Small intestine (tissue), 7 donors: ENCODE data around the gene ZNF219. TPM values are rescaled to one million over a fixed set of nuclear protein-coding genes. Genes with fewer than 3 reads are reported as not detected.
"Not testable (repeated sequence)": the region's sequence is repeated elsewhere in the genome, so short reads cannot be mapped to it uniquely, and the experiment has no call there.

Experiments
- DNase-seq, 2 donors: peaks; one replicate each; pipeline versions ENCODE4 v3.0.0 to v3.0.0-alpha.2; 2013
- FAIRE-seq: peaks from 2 replicates; lab custom pipeline; 2012; peaks lifted over from hg19 to GRCh38; lab: Jason Lieb, UNC
- H3K27ac ChIP-seq, 3 donors: one replicate each; pipeline ENCODE4 v1.5.1; 2013; ENCODE audit warnings: low read length in 2 of 3, mild to moderate bottlenecking in 2 of 3, control low read depth in 1 of 3, inconsistent platforms in 1 of 3, low read depth in 1 of 3, moderate library complexity in 1 of 3
- H3K27me3 ChIP-seq, 3 donors: one replicate each; pipeline ENCODE4 v1.6.1; 2013; ENCODE audit warnings: low read length in 3 of 3, inconsistent platforms in 1 of 3; ENCODE audit not compliant: control insufficient read depth in 3 of 3, insufficient read depth in 3 of 3
- H3K36me3 ChIP-seq, 3 donors: one replicate each; pipeline ENCODE4 v1.6.1; 2013; ENCODE audit warnings: low read length in 3 of 3, inconsistent platforms in 1 of 3, low read depth in 1 of 3, mild to moderate bottlenecking in 1 of 3, moderate library complexity in 1 of 3; ENCODE audit not compliant: control insufficient read depth in 3 of 3, insufficient read depth in 2 of 3
- H3K4me1 ChIP-seq, 3 donors: one replicate each; pipeline ENCODE4 v1.6.1; 2013; ENCODE audit warnings: low read length in 2 of 3, inconsistent platforms in 1 of 3, low read depth in 1 of 3, mild to moderate bottlenecking in 1 of 3, moderate library complexity in 1 of 3; ENCODE audit not compliant: control insufficient read depth in 3 of 3, insufficient read depth in 2 of 3
- H3K4me3 ChIP-seq, 3 donors: one replicate each; pipeline ENCODE4 v1.5.1; 2013; ENCODE audit warnings: low read length in 3 of 3, control low read depth in 1 of 3, inconsistent platforms in 1 of 3, low read depth in 1 of 3, mild to moderate bottlenecking in 1 of 3, moderate library complexity in 1 of 3
- H3K9me3 ChIP-seq, 2 donors: one replicate each; pipeline ENCODE4 v1.6.1; 2013; ENCODE audit warnings: low read depth in 1 of 2, low read length in 1 of 2; ENCODE audit not compliant: control insufficient read depth in 2 of 2, insufficient read depth in 1 of 2
- WGBS, 3 donors: extraction: QIAGEN DNeasy Blood & Tissue Kit; methylation state at CpG; one replicate each; pipeline ENCODE4 v1.1.7; 2013; 5-methylcytosine and 5-hydroxymethylcytosine counted together
- polyA plus RNA-seq, 4 donors: library from polyadenylated mRNA; stranded (reverse) in 3 of 4; unstranded in 1 of 4; fragments of 200-250 nt in 3 of 4; fragments of 120-200 nt in 1 of 4; gene quantifications; one replicate each; pipeline versions ENCODE4 v1.2.1 to v1.2.3, GENCODE V29; 2013
- donor health status: healthy with polysubstance abuse.
- donor health status: control.
- donor health status: control.
- donor health status: Bipolar disorder and iron deficiency.
- donor health status: healthy.

The ZNF219 gene
- polyA plus RNA-seq, 4 donors = 42.4 to 69.8 (median 59.6) TPM

GRCh38 chr14:21043387-21043973 lies 55.0 kb downstream of the ZNF219 start:
- Histone ChIP-seq H3K27me3 (no peaks in the 10 kb centered on the region), H3K27ac (no peak overlapping the region), H3K4me3 (no peak overlapping the region), H3K36me3 (no peaks in the 10 kb centered on the region), H3K9me3 (no peaks in the 10 kb centered on the region), H3K4me1 (peaks cover 0 to 23% (median 5%) of the 10 kb centered on the region in 3 donors)
- no peak for DNase-seq
- no peak for FAIRE-seq
- 29 to 60% (median 44%) methylated on average over 2 of the region's 2 CpGs for WGBS, 3 donors

GRCh38 chr14:21042918-21043317 lies 55.5 kb downstream of the ZNF219 start:
- WGBS, 3 donors = 62 to 67% (median 65%) methylated on average over 8 of the region's 8 CpGs
- FAIRE-seq (no peak), DNase-seq (no peak)
- H3K27me3 ChIP-seq = no peaks in the 10 kb centered on the region
- no peak overlapping the region for H3K4me3 ChIP-seq
- H3K4me1 ChIP-seq = peaks cover 0 to 29% (median 5%) of the 10 kb centered on the region in 3 donors
- no peaks in the 10 kb centered on the region for H3K9me3 ChIP-seq
- H3K27ac ChIP-seq = no peak overlapping the region
- no peaks in the 10 kb centered on the region for H3K36me3 ChIP-seq

DNA sequence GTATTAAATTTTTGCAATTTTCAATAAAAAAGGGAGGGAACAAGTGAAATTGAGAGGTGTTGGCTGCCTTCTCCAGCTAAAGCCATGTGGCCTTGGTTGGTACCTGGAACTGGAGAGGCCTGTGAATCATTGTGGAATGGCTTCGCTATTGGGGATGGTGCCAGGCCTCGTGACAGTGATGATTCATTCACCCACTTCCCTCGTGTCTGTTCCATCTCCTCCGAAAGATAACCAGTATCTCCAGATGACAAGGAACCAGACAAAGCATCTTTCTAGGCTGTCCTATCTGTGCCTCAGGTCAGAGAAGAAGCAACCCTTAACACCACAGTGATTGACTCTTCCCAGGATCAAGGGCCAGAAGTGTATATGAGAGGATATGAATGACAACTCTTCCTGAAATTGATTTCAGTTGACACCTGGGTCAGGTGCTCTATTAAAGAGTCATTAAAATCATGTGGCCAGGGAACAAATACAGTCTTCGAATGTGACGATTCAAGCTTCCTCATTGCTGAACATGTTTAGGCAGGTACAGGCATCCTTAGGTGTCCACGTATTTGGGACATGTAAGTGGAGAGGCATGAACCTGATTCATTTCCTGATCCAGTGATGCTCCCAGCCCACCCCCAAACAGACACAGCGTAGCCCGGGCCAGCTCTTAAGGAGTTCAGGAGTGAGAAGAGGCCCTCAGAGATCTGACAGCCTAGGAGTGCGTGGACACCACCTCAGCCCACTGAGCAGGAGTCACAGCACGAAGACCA lies 56.6 kb downstream of the ZNF219 start, which contains the start of gene RNASE7:
RNASE7 (plus strand) TSS at position 687 of the 758 bp plus-strand sequence. CDS start 631 bp downstream, outside the sequence.
- Histone ChIP-seq H3K36me3 (no peaks in the 10 kb centered on the region), H3K27me3 (no peaks in the 10 kb centered on the region), H3K9me3 (no peaks in the 10 kb centered on the region), H3K4me1 (peaks cover 0 to 33% (median 5%) of the 10 kb centered on the region in 3 donors), H3K4me3 (no peak within 1 kb of the TSS), H3K27ac (no peak within 1 kb of the TSS)
- 68 to 79% (median 78%) methylated on average over 11 of the region's 11 CpGs for WGBS, 3 donors
- FAIRE-seq (no peak), DNase-seq (no peak)

- H3K4me3 ChIP-seq, H3K27ac ChIP-seq, H3K9me3 ChIP-seq, H3K36me3 ChIP-seq, H3K27me3 ChIP-seq, DNase-seq, FAIRE-seq: not testable (repeated sequence)
- H3K4me1 ChIP-seq = peaks cover 0 to 37% (median 5%) of the 10 kb centered on the region in 3 donors
- WGBS, 3 donors = 73 to 83% (median 76%) methylated on average over 3 of the region's 3 CpGs
Measured at GRCh38 chr14:21040941-21041340, 57.5 kb downstream of the ZNF219 start.

DNA sequence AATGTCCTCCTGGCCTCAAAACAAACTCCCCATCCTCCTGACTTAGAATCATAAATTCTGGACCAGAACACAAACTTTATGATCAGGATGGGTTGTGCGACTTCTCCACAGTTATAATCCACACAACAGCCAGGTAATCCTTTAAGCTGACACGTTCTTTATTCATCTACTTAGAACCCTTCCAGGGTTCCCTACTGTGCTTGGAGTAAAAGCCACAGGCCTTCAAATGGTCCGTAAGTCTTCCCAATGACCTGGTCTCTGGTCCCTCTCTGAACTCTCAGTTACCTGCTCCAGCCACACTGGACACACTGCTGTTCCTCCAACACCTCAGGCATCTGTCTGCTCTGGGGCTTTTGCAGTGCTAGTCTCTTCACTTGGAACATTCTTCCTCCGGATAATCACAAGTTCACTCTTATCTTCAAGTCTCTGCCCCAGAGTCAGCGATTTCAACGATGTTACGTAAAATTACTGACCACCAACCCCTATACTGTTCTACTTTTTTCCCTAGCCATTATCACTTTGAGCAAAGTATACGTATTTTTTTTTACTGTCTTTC lies 58.0 kb downstream of the ZNF219 start:
- 75 to 80% (median 77%) methylated on average over 8 of the region's 8 CpGs for WGBS, 3 donors
- DNase-seq (no peak), FAIRE-seq (no peak)
- H3K4me3 ChIP-seq = no peak overlapping the region
- no peaks in the 10 kb centered on the region for H3K9me3 ChIP-seq
- H3K27me3 ChIP-seq = no peaks in the 10 kb centered on the region
- no peak overlapping the region for H3K27ac ChIP-seq
- peaks cover 0 to 37% (median 5%) of the 10 kb centered on the region in 3 donors for H3K4me1 ChIP-seq
- no peaks in the 10 kb centered on the region for H3K36me3 ChIP-seq

Other genes with a start within 250 kb of the ZNF219 start
- under 1 TPM in 2 of 4 donors, not detected in 2; 0.09 to 0.12 TPM for gene RNASE3, start 207.3 kb downstream of the ZNF219 start, polyA plus RNA-seq
- gene RNASE2, start 143.2 kb downstream of the ZNF219 start, polyA plus RNA-seq = 1 to 10 TPM in 1 of 4 donors, under 1 TPM in 1, not detected in 2; 0.92 to 3.4 TPM
- 100 to 1,000 TPM in 1 of 4 donors, 10 to 100 TPM in 3; 68.5 to 119 (median 77.5) TPM for gene METTL17, start 108.7 kb downstream of the ZNF219 start, polyA plus RNA-seq
- gene SLC39A2, start 99.4 kb downstream of the ZNF219 start, polyA plus RNA-seq = under 1 TPM in 3 of 4 donors, not detected in 1; 0.04 to 0.67 (median 0.16) TPM
- 100 to 1,000 TPM in 1 of 4 donors, 10 to 100 TPM in 3; 44.5 to 129 (median 71.4) TPM for gene NDRG2, start 73.6 kb downstream of the ZNF219 start, polyA plus RNA-seq
- gene TPPP2, start 68.4 kb downstream of the ZNF219 start, polyA plus RNA-seq = under 1 TPM in 2 of 4 donors, not detected in 2; 0.10 to 0.34 TPM
- under 1 TPM in 1 of 4 donors, not detected in 3; 0.04 TPM for gene RNASE13, start 63.8 kb downstream of the ZNF219 start, polyA plus RNA-seq
- gene RNASE7, start 56.3 kb downstream of the ZNF219 start, polyA plus RNA-seq = under 1 TPM in 1 of 4 donors, not detected in 3; 0.04 TPM
- not detected for gene RNASE8, start 40.8 kb downstream of the ZNF219 start, polyA plus RNA-seq
- 10 to 100 TPM in 2 of 4 donors, 1 to 10 TPM in 2; 2.2 to 26.1 (median 7.2) TPM for gene ARHGEF40, start 28.4 kb downstream of the ZNF219 start, polyA plus RNA-seq
- 100 to 1,000 TPM in 2 of 4 donors, 10 to 100 TPM in 2; 57.9 to 245 (median 101) TPM for gene TMEM253, start 2.4 kb upstream of the ZNF219 start, polyA plus RNA-seq
- not detected for gene OR5AU1, start 57.4 kb upstream of the ZNF219 start, polyA plus RNA-seq
- 100 to 1,000 TPM; 325 to 716 (median 510) TPM for gene HNRNPC, start 170.8 kb upstream of the ZNF219 start, polyA plus RNA-seq
- under 1 TPM in 2 of 4 donors, not detected in 2; 0.44 to 0.73 TPM for gene RPGRIP1, start 181.4 kb upstream of the ZNF219 start, polyA plus RNA-seq